GM12892 (cell line): Measurements from ENCODE around the gene CGA.

Experiments used
- POLR2A ChIP-seq: IDR thresholded peaks from 2 replicates; pipeline ENCODE4 v1.6.1; 2011; ENCODE audit warnings: low read depth, low read length, control low read depth
- POLR2AphosphoS5 ChIP-seq: IDR thresholded peaks from 2 replicates; pipeline ENCODE4 v1.6.1; 2011; ENCODE audit warnings: low read depth, low read length, control low read depth

DNA sequence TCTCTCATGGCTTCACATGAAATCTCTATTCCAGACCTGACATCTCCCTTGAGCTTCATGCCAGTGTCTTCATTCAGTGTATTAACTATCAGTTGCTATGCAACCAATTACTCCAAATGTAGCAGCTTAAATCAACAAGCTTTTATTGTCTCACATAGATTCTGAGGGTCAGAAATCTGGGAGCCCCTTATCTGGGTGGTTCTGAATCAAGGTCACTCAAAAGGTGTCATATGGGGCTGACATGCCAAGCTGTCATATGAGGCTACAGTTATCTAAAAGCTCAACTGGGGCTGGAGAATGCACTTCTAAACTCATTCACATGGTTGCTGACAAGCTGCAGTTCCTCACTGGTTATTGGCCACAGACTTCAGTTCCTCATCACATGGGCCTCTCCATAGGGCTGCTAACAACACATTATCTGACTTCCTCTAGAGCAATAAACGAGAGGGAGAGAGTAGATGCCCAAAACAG is 7.3 kb upstream of the CGA start:
- no peak for TF ChIP-seq POLR2AphosphoS5
- TF ChIP-seq POLR2A = no peak
